ENCODE data around the gene CARD11.

GRCh38 chr7:3064067-3064466, 20.4 kb upstream of the CARD11 start:
- no peak for TF ChIP-seq CTCF (IDR thresholded peaks at IDR 0.05)
- no peak for TF ChIP-seq POLR2A (IDR thresholded peaks at IDR 0.05)

All from right lobe of liver (tissue), 4 donors.